ENCODE data around the gene DOCK7.
"Not testable (repeated sequence)": the region's sequence is repeated elsewhere in the genome, so short reads cannot be mapped to it uniquely, and the experiment has no call there.

Gene DOCK7

DNA sequence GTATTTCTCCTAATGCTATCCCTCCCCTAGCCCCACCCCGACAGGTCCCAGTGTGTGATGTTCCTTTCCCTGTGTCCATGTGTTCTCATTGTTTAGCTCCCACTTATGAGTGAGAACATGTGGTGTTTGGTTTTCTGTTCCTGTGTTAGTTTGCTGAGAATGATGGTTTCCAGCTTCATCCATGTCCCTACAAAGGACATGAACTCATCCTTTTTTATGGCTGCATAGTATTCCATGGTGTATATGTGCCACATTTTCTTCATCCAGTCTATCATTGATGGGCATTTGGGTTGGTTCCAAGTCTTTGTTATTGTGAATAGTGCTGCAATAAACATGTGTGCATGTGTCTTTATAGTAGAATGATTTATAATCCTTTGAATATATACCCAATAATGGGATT lies 77.6 kb downstream of the DOCK7 start:
- DNase-seq = not testable (repeated sequence)

DNA sequence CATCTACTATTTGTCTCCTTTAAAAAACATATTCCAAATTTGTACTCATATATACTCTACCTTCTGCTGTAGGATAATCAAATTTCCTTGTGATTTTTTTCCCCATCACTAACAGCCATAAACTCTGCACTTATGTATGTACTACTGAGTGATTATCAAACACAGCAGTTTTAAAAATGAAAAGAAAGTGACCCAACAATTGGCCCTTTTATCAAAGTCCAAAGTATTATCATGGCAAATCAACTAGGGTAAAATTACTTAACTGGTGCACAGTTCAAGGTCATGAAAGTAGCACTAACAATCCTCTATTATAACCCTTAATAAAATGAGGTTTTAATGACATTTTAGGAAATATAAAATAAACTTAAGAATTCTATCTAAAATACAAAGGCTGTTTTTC lies 79.3 kb downstream of the DOCK7 start:
- DNase-seq = no peak

DNA sequence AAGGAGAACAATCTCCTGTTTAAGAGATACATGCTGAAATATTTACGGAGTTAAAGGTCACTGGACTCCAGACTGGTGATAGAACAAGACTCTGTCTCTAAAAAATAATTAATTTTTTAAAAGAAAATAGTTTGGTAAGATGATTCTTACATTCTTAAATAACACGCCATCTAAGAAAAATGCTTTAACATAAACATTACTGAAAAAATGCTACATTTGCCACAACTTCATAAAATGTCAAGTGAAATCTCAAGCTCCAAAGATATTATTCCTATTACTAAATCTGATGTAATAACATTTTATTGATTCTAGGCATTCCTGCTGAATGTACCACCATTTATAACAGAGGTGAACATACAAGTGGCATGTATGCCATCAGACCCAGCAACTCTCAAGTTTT lies 86.7 kb downstream of the DOCK7 start:
- no peak for DNase-seq

DNA sequence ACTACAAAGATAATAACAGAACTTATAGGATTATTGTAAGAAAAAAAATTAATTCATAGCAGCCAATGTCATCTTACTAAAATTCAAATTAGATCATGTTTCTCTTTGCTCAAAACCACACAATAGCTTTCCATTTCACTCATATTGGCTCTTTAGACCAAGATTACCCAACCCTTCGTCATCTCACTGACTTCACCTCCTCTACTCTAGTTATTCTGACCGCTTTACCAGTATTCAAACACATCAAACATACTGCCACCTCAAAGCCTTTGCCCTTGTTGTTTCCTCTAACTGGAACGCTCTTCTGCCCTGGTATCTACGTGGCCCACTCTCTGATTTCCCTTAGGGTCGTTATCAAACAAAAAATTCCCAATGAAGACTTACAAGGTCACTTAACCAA lies 89.1 kb downstream of the DOCK7 start:
- DNase-seq = no peak

DNA sequence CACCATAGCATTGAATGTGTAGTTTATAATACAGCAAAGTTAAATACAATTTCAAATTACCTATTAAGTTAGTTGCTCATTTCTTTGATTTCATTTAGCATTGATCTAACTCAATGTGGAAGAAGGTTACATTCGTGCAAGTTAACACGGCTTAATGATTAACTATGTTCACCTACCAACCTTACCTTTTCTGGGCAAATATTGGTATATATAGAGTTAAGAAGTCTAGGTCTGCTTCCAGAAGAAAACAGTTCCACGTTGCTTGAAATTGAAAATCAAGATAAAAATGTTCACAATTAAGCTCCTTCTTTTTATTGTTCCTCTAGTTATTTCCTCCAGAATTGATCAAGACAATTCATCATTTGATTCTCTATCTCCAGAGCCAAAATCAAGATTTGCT lies 90.9 kb downstream of the DOCK7 start, which contains the start of gene ANGPTL3:
TSS of gene ANGPTL3 (plus strand) at position 240 of the 400 bp plus-strand sequence. CDS start at position 287, 47 bp downstream.
- no peak for DNase-seq

DNA sequence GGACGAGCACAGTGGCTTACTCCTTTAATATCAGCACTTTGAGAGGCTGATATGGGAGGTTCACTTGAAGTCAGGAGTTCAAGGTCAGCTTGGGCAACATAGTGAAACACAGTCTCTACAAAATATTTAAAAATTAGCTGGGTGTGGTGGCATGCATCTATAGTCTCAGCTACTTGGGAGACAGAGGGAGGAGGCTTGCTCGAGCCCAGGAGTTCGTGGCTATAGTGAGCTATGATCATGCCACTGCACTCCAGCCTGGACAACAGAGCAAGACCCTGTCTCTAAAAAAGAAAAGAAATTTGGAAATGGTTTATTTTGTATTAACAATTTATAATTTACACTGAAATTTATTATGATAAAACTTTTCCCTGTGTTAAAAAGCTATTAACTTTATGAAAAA lies 92.5 kb downstream of the DOCK7 start:
- no peak for DNase-seq

DNA sequence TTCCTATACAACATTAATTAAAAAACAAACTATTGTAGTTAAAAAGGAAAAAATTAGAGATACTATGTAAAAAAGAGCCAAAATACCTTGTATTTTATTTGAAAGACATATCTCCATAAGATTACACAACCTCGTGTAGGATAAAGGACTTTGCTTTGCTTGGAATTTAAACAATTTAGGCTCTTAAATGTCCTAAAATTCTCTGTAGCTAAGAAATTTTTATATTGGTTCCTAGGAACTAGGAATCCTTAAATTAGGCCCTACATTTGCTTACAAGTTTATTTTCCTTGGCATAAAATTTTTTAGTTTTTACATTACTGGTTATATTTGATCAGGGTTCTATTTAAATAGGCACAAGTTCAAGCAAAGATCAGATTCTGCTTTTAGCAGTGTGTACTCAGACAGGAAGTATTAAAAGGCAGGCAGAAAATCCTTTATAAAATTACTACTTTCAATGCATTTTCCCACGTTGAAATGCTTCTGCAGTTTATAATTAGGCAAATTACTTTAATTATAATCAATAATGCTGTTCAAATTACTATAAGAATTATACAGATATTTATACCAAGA lies 94.3 kb downstream of the DOCK7 start:
- no peak for DNase-seq

DNA sequence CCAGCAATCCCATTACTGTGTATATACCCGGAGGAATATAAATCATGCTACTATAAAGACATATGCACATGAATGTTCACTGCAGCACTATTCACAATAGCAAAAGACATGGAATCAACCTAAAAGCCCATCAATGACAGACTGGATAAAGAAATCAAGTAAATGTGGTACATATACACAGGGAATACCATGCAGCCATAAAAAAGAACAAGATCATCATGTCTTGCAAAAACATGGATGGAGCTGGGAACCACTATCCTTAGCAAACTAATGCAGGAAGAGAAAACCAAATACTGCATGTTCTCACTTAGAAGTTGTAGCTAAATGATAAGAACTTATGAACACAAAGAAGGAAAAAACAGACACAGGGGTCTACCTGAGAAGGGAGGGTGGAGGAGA lies 97.2 kb downstream of the DOCK7 start:
- no peak for DNase-seq

DNA sequence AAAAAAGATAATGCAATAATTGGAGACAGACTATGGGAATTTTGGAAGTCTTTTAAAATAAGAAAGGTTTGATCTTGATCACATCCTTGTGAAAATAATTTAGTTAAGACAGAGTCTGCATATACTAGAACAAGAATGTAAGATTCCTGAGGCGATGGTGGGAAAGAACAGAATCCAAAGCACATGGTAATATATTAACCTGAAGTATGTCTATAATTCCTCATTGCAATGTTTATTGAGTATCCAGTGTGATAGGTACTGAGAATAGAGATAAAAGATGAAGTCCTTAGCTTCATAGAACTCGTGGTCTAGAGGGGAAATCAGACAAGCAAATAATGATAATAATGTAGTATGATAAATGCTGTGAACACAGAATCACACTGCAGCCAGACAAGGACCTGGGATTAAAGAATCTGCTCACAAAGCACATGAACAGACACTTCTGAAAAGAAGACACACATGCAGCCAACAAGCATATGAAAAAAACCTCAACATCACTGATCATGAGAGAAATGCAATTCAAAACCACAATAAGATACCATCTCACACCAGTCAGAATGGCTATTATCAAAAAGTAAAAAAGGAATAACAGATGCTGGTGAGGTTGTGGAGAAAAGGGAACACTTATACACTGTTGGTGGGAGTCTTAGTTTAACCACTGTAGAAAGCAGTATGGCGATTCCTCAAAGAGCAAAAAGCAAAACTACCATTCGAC lies 97.8 kb downstream of the DOCK7 start:
- DNase-seq = no peak

DNA sequence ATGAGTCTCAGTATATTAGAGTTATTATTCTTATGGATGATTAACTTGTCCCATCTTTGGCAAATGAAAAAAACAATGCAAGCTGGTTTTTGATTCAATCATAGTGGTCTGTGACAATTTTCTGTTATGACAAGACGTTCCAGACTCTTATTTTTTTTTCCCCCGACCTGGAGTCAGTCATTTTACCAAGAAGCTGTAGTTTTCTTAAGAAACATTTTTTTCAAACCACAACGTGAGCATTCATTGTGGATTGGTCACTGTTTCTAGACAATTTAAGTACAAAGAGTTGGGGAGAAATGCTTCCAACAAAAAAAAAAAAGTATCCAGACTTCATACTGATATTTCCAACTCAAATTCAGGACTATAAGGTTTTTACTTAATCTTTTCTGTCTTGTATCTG lies 98.9 kb downstream of the DOCK7 start:
- DNase-seq = no peak

DNA sequence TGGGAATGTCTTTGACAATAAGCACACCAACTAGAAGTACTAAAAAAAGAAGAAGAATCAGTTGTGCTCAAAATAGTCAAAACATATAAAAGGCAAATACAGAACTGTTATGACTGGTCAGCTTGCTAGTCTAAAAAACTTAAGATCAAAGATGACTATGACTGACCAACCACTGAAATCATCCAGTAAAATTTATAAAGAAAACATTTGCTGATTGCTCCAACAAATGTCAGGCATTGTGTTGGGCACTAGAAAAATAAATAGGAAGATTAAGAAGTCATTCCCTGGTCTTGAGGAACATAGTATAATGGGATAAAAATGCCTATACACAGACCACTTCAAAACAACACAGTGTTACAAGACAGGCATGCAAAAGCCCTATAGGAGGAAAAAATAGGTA lies 100.2 kb downstream of the DOCK7 start:
- DNase-seq = no peak

DNA sequence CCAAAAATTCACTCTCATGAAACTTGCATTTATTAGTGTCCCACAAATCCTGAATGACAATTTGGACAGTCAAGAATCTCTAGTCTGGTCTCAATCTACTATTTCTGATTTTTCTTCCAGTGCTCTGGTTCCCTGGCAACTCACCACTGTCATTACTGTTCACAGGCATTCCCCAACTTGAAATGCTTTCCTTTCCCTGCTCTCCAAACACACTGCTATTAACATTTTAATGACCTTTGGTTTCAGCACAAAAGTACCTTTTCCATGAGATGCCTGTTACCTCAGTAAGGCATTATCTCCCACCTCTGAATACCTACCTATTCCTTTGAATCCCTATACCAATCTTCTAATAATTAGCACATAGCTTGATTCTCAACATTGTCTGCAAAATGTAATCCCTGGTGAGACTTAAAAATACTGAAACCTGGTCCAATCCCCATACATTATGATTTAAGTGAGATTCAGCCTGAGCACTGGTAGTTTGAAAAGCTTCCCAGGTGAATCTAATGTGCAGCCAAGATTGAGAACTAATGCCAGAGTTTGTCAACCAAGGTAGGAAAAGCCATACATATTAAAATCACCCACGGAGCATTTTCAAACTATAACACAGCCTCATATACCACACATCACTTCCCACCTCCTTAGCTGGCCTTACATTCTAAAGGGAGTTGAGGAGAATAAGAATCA lies 102.6 kb downstream of the DOCK7 start:
- DNase-seq = no peak

DNA sequence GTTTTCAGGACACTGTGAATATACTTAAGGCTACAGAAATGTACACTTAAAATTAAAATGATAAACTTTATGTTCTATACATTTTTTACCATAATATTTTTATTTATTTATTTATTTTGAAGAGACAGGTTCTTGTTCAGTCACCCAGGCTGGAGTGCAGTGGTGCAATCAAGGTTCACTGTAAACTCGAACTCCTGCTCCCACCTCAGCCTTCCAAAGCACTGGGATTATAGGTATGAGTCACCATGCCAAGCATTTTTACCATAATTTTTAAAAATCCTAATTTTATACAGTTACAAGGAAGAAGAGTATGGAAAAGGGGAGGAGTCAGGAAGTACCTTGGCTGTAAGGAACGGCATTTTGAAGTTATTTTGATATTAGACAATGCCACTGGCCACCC lies 114.5 kb downstream of the DOCK7 start:
- no peak for DNase-seq

DNA sequence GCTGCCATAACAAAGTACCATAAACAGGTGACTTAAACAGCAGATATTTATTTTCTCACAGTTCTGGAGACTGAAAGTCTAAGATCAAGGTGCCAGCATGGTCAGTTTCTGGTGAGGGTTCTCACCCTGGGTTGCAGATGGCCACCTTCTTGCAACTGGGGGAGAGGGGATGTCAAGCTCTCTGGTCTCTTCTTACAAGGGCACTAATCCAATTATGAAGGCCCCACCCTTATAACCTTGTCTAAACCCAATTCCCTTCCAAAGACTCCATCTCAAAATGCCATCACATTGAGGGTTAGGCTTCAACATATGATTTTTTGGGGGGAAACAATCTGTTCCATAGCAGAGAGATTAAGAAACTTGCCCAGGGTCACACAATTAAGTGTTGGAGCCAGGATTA lies 115.7 kb downstream of the DOCK7 start:
- no peak for DNase-seq

DNA sequence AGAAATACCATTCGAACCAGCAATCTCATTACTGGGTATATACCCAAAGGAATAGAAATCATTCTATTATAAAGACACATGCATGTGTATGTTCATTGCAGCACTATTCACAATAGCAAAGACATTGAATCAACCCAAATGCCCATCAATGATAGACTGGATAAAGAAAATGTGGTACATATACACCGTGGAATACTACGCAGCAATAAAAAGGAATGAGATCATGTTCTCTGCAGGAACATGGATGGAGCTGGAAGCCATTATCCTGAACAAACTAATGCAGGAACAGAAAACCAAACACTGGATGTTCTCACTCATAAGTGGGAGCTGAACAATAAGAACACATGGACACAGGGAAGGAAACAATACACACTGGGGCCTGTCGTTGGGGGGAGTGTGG lies 116.7 kb downstream of the DOCK7 start:
- not testable (repeated sequence) for DNase-seq

DNA sequence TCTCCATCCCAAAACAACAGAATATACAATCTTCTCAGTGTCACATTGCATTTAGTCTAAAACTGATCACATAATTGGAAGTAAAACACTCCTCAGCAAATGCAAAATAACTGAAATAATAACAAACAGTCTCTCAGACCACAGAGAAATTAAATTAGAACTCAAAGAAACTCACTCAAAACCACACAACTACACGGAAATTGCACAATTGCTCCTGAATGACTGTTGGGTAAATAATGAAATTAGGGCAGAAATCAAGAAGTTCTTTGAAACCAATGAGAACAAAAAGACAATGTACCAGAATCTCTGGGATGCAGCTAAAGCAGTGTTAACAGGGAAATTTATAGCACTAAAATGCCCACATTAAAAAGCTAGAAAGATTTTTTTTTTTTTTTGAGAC lies 120.3 kb downstream of the DOCK7 start:
- not testable (repeated sequence) for DNase-seq

DNA sequence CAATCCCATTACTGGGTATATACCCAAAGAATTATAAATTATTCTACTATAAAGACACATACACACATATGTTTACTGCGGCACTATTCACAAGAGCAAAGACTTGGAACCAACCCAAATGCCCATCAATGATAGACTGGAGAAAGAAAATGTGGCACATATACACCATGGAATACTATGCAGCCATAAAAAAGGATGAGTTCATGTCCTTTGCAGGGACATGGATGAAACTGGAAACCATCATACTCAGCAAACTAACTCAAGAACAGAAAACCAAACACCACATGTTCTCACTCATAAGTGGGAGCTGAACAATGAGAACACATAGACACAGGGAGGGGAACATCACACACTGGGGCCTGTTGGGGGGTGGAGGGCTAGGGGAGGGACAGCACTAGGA lies 121.0 kb downstream of the DOCK7 start:
- not testable (repeated sequence) for DNase-seq

DNA sequence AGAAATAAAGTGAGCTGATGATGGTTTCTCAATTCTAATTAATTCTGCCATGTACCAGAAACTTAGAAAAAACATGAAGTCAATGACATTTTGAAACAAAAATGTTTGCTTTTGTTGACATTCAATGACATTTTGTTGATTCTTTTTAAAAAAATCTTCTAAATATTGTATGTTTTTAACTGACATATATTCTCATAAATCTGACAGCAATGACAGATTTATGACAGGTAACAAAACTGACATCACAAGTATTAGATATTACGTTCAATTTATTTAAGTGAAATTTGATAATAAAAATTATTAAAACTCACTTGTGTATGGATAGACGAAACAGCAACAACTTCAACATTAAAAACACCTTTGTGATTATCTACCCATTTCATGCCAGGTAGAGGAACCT lies 126.9 kb downstream of the DOCK7 start:
- no peak for DNase-seq

DNA sequence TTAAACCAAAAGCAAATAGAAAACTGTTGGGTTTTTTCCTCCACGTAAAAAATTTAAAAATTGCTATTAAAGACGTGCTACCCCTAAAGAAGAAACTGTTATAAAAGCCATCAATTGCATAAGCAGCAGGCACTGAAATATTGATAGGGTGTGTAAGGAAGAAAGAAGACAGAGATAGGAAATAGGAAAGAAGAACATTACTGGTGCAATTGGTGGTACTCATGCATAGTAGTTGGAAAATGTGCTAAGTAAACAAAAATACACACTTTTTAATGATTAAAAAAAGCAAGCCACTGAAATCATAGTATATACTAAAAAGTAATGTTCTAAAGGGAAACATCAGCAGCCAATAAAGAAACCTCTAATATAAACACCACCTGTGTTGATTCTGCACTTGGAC lies 143.6 kb downstream of the DOCK7 start:
- no peak for DNase-seq

DNA sequence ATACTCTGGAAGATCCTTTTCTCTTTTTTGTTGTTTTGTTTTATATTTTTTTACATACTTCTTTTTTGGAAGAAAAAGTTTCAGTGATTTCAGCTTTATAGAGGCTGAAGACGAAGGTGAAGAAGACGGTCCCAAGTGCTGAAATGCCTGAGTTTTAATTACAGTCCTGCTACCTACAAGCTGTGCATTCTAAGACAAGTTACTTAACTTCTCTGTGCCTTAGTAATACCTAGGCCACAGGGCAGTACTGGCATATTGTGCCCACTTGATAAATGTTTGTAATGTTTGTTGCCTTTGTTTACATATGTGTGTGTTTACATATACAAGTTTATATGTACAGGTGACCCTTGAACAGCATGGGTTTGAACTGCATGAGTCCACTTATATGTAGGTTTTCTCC lies 147.1 kb downstream of the DOCK7 start:
- no peak for DNase-seq

DNA sequence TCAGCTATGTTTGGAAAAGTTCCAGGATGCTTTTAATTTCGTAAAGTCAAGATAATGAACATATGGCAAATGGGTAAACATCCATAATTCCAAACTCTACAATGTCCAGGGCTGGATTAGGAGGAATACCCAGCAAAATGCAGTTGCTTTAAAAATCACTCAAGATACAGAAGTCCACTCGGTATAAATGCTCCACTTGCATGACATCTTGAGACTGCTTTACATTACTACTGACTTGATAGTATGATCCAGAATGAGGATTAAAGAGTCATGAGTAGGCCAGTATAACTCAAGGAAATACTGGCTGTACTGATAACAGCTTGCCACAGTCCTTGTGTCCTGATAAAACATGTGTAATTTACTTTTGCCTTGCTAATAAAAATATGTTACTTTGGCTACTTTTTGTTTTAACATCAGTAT lies 149.1 kb downstream of the DOCK7 start:
- no peak for DNase-seq

DNA sequence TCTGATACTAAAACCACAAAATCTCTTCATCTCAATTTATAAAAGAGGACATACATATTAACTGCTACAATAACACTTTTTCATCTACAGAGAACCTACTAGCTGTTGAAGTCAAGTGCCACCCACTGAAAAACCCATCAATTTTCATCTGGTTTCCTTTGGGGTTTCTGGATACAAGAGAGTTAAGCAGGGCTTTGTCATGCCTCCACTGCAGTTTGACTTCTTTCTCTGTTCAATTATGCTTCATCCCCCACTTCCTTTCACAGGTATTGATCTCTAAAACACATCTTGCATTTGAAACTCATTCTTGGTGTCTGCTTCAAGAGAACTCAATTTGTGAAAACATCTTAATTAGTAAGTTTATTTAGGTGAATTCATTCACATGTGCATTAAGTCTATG lies 151.3 kb downstream of the DOCK7 start:
- no peak for DNase-seq

DNA sequence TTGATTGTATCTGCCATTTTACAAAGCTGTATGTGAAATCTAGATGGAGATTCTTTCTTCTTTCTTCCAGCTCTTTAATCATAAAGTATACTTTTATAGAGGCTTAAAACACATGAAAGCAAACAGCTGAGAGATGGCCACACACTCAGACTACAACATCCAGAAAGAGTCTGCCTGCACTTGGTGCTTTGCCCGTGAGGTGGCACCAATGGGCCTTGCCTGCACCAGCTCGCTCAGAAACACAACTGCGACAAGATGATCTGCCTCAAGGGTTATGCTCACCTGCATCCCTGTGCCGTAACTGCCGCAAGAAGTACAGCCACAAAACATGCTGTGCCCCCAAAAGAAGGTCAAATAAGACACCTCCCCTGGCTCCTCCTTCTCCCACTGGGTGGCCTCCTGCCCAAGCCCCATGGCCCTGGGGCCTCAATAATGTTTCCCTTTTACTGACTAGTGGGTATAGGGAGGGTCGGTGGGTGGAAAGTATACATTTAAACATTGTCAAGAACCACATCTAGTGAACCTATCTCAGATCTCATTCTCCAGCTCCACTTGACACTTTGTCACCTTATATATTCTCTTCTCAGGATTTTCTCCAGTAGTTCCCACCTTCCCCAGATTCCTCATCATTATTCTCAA lies 157.6 kb downstream of the DOCK7 start:
- no peak for DNase-seq

DNA sequence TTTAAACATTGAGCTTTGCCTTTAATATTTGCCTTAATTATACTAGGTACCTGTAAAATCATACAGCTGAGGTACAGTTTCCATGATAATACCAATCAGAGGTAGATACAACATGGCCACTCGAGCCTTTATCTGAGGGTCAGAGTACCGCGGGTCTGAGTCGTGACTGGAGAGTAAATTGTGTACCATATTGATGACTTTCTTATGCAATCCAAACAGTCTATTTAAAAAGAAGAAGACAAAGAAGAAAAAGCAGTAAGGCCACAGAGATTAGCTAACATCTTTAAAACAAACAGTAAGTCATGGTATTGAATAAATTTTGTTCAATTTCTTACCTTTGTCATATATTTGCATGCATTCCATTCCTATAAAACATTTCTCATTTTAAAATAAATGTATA lies 159.0 kb downstream of the DOCK7 start:
- no peak for DNase-seq
